ENCODE results near the gene GPR162. TPM values are rescaled to one million over a fixed set of nuclear protein-coding genes. Genes with fewer than 3 reads are reported as not detected.

Gene GPR162
- total RNA-seq, 1 experiment from 2014 or later, result 6.1 TPM

DNA sequence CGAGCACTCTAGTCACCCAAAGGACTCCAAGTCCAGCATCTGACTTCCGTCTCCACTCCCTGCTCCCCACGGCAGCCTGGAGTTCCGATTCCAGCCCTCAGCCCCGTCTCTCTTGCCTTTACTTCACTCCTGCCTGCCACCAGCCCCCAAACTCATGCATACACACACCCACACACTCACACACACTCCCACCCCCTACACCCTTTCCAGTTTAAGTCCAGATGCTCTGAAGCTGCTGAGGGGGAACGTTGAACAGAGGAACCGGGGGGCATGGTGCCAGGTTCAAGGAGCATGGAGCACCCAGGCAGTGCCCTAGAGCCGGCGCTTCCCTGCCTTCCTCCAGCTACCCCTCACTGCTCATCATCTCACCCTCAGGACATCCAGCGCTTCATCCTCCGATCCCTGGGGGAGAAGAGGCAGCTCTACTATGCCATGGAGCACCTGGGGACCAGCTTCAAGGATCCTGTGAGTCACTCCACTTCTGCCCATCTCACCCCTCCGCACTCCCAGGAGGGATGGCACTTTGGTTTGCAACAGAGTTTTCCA is 9.9 kb downstream of the GPR162 start:
- H4K5ac ChIP-seq (ENCODE audit: insufficient read length, low read depth, low read length), result no peak overlapping the region
- no peak overlapping the region for H3K4ac ChIP-seq (ENCODE audit: low read depth, low read length)
- peaks cover 13 to 31% of the 10 kb centered on the region in 2 experiments for H3K4me1 Mint-ChIP-seq
- no peak overlapping the region for H3K4me2 ChIP-seq (ENCODE audit: insufficient read depth, insufficient read length, low read length)
- peaks cover 3% of the 10 kb centered on the region; the same call in 1 of the 2 replicates for H3K4me1 ChIP-seq (ENCODE audit: insufficient read depth, low read length)
- H3K9me3 ChIP-seq (ENCODE audit: control insufficient read depth, low read depth, low read length), result no peaks in the 10 kb centered on the region
- no peak for DNase-seq
- H3K79me2 ChIP-seq (ENCODE audit: insufficient read depth, low read length), result peaks cover 2% of the 10 kb centered on the region; the same call in 1 of the 2 replicates
- H2AFZ ChIP-seq (ENCODE audit: low read length), result no peak overlapping the region
- no peak overlapping the region for H2BK5ac ChIP-seq (ENCODE audit: insufficient read length, low read length)
- 0 out of 5 replicates have a peak overlapping the region, but pooled peaks of 1 of the 2 experiments have one; percentile 32 for H3K4me3 Mint-ChIP-seq
- TF ChIP-seq, protein P1, sequence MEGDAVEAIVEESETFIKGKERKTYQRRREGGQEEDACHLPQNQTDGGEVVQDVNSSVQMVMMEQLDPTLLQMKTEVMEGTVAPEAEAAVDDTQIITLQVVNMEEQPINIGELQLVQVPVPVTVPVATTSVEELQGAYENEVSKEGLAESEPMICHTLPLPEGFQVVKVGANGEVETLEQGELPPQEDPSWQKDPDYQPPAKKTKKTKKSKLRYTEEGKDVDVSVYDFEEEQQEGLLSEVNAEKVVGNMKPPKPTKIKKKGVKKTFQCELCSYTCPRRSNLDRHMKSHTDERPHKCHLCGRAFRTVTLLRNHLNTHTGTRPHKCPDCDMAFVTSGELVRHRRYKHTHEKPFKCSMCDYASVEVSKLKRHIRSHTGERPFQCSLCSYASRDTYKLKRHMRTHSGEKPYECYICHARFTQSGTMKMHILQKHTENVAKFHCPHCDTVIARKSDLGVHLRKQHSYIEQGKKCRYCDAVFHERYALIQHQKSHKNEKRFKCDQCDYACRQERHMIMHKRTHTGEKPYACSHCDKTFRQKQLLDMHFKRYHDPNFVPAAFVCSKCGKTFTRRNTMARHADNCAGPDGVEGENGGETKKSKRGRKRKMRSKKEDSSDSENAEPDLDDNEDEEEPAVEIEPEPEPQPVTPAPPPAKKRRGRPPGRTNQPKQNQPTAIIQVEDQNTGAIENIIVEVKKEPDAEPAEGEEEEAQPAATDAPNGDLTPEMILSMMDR (conservative IDR thresholded peaks at IDR 0.05), result no peak
- H2AK5ac ChIP-seq (ENCODE audit: insufficient read length, low read length), result no peak overlapping the region
- peaks cover 11% of the 10 kb centered on the region for H3K23me2 ChIP-seq (ENCODE audit: insufficient read length, low read depth, low read length, poor library complexity, severe bottlenecking)
- H2BK20ac ChIP-seq (ENCODE audit: low read depth, low read length, poor library complexity, severe bottlenecking), result no peak overlapping the region
- no peak overlapping the region for H4K91ac ChIP-seq (ENCODE audit: insufficient read length, low read depth, low read length)
- H3K9me3 Mint-ChIP-seq, result no peaks in the 10 kb centered on the region
- no peak overlapping the region for H2BK12ac ChIP-seq (ENCODE audit: insufficient read length, low read depth, low read length)
- H4K8ac ChIP-seq (replicated peaks; ENCODE audit: insufficient read length, low read depth, low read length), result no peak overlapping the region
- H3T11ph ChIP-seq (ENCODE audit: low read length), result no peak overlapping the region
- H3K36me3 Mint-ChIP-seq (ENCODE audit: insufficient read depth in 1 of 3, low read depth in 3 of 3), result peaks cover 35 to 58% (median 55%) of the 10 kb centered on the region in 3 experiments
- no peak overlapping the region for H3K23ac ChIP-seq (ENCODE audit: insufficient read length, low read depth, low read length)
- no peaks in the 10 kb centered on the region for H3K27me3 ChIP-seq (ENCODE audit: insufficient read depth, low read length)
- no peak overlapping the region for H3K56ac ChIP-seq (ENCODE audit: insufficient read length, low read depth, low read length)
- peaks cover 2% of the 10 kb centered on the region; the same call in 1 of the 2 replicates for H3K27me3 Mint-ChIP-seq (ENCODE audit: low read depth)
- H4K20me1 ChIP-seq (ENCODE audit: control insufficient read depth, insufficient read depth, insufficient read length), result peaks cover 2% of the 10 kb centered on the region
- H3K14ac ChIP-seq (ENCODE audit: insufficient read depth, low read length), result no peak overlapping the region
- H2BK120ac ChIP-seq (ENCODE audit: low read depth, low read length, poor library complexity, severe bottlenecking), result no peak overlapping the region
- no peaks in the 10 kb centered on the region for H3K79me1 ChIP-seq (ENCODE audit: insufficient read depth, low read depth, low read length, poor library complexity, severe bottlenecking)
- H3K27ac Mint-ChIP-seq, result no peak overlapping the region; a peak in 1 of 7 replicates
- no CpG with 5 or more reads among the region's 12 CpGs for WGBS (ENCODE audit: extremely low coverage, insufficient read length, low lambda C conversion rate)
- H2BK15ac ChIP-seq (ENCODE audit: low read depth, low read length), result no peak overlapping the region
- no peak overlapping the region for H3K18ac ChIP-seq (ENCODE audit: insufficient read length, low read depth, low read length)
- no peak overlapping the region for H3K27ac ChIP-seq (ENCODE audit: insufficient read length, low read depth, low read length)
- no peak overlapping the region for H3K9ac ChIP-seq (ENCODE audit: extremely low read depth, insufficient read length, low read length)
